IPS-NIHi11 (cell line): ENCODE data around the gene GNAZ.

Experiments
- DNase-seq: peaks from one replicate; pipeline ENCODE4 v3.0.0; 2012; ENCODE audit warnings: mixed read lengths, low spot score

GNAZ gene

GRCh38 chr22:23064381-23065068 lies 5.8 kb upstream of the GNAZ start:
- DNase-seq = no peak

GRCh38 chr22:23065069-23065451 lies 5.3 kb upstream of the GNAZ start:
- no peak for DNase-seq

- no peak for DNase-seq
Observed at GRCh38 chr22:23065495-23066122, 4.7 kb upstream of the GNAZ start.

- no peak for DNase-seq
Observed at GRCh38 chr22:23066200-23067022, 3.9 kb upstream of the GNAZ start.

- DNase-seq = no peak
Observed at GRCh38 chr22:23067023-23067650, 3.2 kb upstream of the GNAZ start.

GRCh38 chr22:23067691-23068090 lies 2.6 kb upstream of the GNAZ start:
- DNase-seq = no peak

- DNase-seq = no peak
Observed at GRCh38 chr22:23068096-23068831, 2.1 kb upstream of the GNAZ start.

- DNase-seq = no peak
Observed at GRCh38 chr22:23068832-23069385, 1.4 kb upstream of the GNAZ start.

GRCh38 chr22:23069502-23070357 lies 589 bp upstream of the GNAZ start:
- peak; percentile 99 for DNase-seq

- DNase-seq = no peak
Observed at GRCh38 chr22:23071230-23072076, 1.1 kb downstream of the GNAZ start.

- DNase-seq = no peak
Observed at GRCh38 chr22:23072077-23072910, 2.0 kb downstream of the GNAZ start.

- no peak for DNase-seq
Observed at GRCh38 chr22:23072911-23073491, 2.7 kb downstream of the GNAZ start.

- no peak for DNase-seq
Observed at GRCh38 chr22:23073526-23074229, 3.4 kb downstream of the GNAZ start.

GRCh38 chr22:23074451-23074850 lies 4.1 kb downstream of the GNAZ start:
- no peak for DNase-seq

GRCh38 chr22:23075050-23075449 lies 4.7 kb downstream of the GNAZ start:
- no peak for DNase-seq

GRCh38 chr22:23075525-23076216 lies 5.4 kb downstream of the GNAZ start:
- DNase-seq = no peak
